ENCODE data around the gene VRK3.
A peak's percentile ranks its signal among the peaks of the same experiment; 100 is the strongest.
"Not testable (repeated sequence)": the region's sequence is repeated elsewhere in the genome, so short reads cannot be mapped to it uniquely, and the experiment has no call there.

Gene VRK3

DNA sequence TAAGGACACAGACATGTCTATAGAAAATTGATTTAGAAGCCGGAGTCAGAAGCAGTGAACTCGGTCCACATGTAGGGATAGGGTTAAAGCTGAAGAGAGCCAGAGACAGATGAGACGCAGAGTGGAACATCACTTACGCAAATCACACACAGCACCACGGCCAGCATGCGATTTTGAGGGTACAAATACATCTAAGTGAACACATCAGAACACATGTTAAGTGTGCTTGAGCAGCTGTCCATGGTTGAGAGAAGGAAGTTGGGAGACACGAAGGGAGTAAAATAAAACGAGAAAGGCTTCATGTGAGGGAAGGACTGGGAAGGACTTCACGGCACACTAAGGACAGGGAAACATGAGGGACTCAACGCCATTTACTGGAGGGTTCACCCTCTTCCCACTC is 38.8 kb downstream of the VRK3 start:
- no peak for DNase-seq

DNA sequence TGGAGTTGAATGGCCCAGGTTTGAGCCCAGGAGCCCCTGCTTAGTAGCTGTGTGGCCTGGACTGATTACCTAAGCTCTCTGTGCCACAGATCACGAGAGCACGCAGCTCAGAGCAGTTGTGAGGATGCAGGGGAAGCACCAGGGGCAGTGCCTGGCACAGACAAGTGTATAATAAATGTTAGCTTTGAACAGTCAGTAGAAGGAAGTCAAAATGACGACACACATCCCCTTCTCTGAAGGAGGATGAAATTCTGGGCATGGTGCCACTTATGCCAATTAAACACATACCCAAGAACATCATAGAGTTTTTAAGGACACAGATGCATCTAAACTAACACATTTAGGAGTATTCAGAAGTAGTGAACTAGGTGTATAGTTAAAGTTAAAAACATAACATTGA is 39.3 kb downstream of the VRK3 start:
- DNase-seq = no peak

DNA sequence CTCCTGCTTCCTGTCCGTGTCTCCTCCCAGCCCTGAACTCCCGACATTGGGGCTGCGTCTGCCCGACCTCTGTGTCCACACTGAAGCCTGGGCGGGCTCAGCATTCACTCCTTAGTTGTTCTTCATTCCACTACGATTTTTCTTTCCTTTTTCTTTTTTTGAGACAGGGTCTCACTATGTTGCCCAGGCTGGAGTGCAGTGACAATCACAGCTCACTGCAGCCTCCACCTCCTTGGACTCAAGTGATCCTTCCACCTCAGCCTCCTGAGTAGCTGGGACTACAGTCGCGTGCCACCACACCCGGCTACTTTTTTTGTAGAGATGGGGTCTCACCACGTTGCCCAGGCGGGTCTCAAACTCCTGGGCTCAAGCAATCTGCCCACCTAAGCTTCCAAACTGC is 40.7 kb downstream of the VRK3 start:
- no peak for DNase-seq

DNA sequence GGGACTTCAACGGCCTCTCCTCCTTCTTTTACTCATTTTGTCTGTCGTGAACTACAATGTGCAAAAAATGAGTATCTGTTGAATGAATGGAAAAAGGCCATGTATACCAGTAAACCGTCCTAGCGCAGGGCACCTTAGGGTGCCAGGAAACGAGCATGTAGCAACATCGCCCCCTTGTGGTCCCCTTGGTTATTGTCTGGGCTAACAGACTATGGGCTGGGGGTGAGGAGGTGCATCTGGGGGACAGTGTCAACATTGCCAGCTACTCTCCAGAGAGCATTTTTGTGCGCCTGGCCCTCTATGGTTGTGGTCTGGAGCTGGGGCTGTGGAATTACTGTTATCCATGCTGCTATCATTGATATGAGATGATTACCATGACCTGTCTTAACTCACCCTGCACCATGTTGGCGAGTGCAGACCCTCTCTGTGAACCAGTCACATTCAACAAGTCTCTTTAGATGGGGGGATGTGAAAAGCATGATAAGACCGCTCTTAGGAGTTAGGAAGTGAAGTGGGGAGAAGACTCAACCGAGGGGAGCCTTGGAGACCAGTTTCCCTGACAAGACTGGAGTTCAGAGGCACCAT is 41.4 kb downstream of the VRK3 start:
- peak; percentile 77 to 82 for DNase-seq

DNA sequence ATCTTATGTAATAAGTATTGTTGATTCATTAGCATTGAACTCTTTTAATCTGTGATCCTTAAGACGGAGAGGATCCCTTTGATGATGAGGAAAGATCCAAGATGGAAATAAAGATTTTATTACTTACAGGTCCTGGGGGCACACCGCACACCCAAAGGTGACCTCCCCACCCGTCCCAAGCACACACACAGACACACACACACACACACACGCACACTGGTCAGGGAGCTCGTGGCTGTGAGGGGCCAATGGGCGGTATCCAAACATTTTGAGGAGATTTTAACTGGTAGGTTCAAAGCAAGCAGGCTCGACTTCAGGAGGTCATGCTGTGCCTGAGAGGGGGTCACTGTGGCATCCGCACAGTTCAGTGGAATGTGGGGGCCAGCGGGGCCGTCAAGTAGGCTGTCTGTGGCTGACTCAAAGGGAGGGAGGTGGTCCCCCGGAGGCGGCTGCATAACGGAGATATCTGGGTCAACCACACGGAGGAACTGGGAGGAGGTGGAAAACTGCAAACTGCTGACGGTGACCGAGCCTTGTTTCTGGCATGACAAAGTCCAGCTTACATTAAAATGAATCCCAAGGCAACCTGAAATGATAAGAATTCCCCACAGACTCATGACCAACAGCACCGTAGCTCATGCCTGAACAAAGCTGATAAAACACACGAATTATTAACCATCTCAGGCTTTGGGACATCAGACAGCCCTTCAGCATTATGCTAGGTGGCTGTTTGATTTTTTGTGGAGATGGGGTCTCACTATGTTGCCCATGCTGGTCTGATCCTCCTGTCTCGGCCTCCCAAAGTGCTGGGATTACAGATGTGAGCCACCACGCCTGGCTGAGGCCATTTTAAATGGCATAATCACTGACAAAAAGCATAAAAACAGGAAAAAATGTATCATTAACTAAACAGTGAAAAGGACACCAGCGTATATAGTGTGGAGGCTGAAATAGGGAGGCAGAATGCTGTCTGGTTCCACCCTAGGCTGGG is 43.3 kb downstream of the VRK3 start:
- no peak for DNase-seq

DNA sequence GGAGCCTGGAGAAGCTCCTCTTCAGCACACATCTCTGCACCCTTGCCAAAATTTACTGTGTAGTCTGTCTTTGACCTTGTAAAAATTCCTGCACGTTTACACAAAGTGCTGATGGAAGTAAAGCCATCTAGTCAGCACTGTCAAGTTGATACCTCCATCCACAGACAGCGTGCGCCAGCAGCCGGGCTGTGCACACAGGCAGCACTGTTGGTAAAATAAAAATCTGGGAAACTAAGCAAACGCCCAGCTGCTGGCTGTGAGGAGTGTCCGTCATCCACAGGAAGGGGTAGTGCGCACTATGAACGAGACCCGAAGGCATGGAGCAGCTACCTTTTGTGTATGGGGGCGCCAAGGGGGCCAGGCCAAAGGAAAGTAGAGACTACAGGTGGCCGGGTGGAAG is 46.8 kb downstream of the VRK3 start:
- no peak for DNase-seq

DNA sequence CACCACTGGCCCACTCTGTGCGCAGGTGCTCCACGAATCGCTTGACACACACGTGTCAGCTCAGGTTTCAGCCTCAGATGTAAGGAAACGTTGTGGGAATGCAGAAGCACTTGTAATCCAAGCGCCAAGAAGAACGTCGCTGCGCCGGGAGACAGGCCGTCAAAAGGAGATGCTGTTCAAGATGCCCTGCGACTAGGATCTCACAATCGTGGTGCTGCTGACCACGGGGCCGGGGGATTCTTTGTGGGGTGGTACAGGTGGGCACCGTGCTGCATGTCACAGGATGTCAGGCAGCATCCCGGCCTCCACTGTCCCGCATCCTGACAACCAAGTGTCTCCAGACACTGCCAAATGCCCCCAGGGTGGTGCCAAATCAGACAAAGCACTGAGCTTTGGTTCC is 47.3 kb downstream of the VRK3 start:
- DNase-seq = no peak

DNA sequence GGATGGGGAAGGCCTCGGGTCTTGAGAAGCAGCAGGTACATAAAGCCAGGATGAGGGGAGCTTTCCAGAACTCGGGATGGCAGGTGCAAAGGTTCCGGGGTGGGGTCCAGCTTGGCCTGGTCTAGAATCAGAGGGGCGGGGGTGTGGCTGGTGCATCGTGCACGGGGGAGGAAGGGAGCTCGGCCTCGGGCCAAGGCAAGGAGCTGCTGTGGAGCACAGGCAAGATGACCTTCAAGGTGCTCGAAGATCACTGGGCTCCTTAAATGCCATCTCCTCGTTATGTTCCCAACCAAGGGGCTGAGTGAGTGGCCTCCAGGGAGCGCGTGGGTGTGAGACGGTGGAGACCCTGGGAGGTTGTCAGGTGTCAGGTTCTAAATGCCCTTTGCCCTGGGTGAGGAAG is 48.1 kb downstream of the VRK3 start:
- DNase-seq = no peak

DNA sequence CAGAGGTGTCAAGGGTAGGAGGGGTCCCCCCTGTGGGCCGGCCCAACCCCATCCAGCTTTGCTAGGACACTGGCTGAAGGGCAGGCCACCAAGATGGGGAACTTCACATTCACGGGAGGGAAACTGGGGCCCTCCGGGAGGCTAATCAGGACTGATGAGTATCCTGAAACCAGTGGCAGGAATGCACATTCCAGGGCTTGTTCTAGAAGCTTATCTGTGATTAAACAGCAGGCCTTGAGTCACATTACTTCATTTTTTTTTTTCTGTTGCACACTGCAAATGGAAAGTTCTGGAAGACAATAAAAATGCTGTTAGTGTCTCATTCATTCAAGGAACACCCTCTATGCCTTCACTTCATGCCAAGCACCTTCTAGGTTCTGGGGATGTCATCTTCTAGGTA is 48.7 kb downstream of the VRK3 start:
- DNase-seq = no peak

DNA sequence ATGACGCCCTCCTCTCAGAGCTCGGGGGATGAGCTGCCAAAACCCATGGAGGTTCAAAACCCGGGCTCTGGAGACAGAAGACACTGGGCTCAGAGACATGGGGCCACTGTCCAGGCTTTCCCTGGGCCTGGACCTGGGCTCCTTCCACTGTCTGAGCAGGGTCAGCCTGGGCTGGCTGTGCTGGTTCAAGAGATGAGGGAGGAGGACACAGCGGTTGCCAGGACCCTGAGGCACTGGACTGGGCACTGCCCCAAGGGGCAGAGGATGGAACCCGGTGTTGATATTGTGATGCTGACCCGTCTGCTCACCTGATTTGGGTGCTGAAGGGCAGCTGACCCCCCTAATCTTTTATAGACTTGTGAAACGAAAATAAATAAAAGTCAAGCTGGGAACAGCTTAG is 50.1 kb downstream of the VRK3 start:
- DNase-seq = no peak

DNA sequence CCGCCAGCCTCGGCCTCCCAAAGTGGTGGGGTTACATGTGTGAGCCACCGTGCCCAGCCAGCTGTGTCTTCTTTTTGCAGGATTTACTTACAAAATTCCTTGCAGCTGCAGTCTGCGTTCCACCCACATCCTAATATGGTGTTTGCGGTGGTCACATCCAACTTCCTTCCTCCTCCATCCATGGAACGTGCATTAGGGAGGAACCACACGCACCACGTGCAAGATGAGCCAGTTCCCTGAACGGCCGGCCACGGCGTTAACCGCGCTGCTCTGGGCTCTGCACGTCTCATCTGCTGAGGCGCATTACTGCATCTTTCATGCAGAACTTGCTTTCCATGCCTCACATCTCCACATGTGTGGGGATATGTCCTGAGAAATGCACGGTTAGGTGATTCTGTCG is 51.2 kb downstream of the VRK3 start:
- DNase-seq = no peak

DNA sequence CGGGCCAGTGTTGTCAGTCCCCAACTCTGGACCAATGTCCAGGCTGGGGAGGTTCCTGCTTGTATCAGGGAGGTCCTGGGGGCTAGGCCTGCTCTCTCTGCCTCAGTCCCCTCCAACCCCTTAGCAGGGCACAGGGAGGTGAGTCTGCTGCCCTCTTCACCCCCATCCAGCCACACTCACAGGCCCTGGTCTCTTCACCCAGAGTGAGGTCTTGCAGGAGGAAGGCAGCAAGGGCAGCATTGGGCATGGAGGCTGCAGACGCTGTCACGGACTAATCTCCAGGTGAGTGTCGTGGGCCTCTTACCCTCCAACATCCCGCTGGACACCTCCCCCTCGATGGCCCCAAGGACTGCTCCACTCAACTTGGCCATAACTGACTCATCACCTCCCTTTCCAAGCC is 52.3 kb downstream of the VRK3 start:
- DNase-seq = no peak

DNA sequence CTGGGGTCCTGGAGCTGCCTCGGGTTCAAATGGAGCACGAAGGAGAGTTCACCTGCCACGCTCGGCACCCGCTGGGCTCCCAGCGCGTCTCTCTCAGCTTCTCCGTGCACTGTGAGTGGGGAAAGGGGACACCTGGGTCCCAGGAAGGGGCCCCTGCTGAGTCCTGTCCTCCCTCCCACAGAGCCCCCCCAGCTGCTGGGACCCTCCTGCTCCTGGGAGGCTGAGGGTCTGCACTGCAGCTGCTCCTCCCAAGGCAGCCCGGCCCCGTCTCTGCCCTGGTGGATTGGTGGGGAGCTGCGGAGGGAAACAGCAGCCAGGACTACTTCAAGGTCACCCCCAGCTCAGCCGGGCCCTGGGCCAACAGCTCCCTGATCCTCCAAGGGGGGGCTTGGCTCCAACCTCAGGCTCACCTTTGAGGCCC is 53.2 kb downstream of the VRK3 start:
- no peak for DNase-seq

DNA sequence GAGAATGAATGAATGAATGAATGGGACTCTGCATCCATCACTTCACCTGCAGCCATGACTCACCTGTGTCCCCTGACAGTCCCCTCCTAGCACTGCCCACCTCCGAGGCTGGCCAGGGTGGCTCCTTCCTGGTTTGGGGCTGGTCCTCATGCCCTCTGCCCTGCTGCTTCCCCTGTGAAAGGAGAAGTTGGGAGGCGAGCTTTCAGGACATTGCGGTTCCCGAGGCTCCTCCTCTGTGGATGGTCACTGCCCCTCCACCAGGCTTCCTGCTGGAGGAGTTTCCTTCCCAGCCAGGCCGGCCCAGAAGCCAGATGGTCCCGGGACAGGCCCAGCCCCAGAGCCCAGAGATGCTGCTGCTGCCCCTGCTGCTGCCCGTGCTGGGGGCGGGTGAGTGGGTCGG is 55.8 kb downstream of the VRK3 start:
- DNase-seq = not testable (repeated sequence)

DNA sequence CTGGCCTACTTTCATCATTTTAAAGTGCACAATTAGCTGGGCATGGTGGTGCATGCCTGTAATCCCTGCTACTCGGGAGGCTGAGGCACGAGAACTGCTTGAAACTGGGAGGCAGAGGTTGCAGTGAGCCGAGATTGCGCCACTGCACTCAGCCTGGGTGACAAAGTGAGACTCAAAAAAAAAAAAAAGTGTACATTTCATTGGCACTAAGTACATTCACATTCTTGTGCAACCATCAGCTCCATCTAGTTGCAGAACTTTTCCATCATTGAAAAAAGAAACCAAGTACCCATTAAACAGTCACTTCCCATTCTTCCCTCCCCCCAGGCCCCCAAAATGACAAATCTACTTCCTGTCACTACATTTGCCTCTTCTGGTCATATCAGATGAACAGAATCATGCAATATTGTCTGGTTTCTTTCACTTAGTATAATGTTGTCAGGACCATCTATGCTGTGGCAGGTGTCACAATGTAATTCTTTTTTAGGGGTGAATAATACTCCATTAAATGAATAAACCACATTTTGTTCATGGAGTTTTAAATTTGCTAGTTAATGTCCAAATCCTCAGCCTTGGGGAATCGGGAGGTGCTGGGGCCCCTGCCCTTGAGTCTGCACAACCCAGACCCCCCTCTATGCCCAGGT is 56.8 kb downstream of the VRK3 start:
- DNase-seq = no peak

DNA sequence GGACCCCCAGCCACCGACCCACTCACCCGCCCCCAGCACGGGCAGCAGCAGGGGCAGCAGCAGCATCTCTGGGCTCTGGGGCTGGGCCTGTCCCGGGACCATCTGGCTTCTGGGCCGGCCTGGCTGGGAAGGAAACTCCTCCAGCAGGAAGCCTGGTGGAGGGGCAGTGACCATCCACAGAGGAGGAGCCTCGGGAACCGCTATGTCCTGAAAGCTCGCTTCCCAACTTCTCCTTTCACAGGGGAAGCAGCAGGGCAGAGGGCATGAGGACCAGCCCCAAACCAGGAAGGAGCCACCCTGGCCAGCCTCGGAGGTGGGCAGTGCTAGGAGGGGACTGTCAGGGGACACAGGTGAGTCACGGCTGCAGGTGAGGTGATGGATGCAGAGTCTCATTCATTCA is 64.2 kb downstream of the VRK3 start, which contains the start of gene SIGLEC11:
Gene SIGLEC11, minus strand, starts transcription at position 193 of the 400 bp plus-strand sequence. Its CDS starts 91 bp downstream, at position 102.
- not testable (repeated sequence) for DNase-seq

DNA sequence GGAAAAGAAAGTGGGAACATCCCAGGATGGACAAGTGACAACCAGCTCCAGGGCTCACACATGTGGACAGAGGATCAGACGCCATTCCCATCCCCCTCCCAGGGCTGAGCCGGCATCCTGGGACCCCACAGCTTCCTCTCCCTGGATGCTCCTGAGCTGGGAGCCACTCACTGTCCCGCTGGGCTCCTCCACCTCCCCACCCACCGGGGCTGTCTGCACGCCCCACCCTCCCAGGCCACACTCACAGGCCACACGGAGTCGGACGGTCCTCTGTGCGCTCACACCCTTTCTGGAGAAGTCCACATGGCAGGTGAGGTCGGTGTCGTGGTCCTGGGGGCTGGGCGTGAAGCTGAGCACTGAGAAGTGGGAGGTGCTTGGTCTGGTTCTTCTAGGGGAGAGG is 65.3 kb downstream of the VRK3 start:
- not testable (repeated sequence) for DNase-seq

DNA sequence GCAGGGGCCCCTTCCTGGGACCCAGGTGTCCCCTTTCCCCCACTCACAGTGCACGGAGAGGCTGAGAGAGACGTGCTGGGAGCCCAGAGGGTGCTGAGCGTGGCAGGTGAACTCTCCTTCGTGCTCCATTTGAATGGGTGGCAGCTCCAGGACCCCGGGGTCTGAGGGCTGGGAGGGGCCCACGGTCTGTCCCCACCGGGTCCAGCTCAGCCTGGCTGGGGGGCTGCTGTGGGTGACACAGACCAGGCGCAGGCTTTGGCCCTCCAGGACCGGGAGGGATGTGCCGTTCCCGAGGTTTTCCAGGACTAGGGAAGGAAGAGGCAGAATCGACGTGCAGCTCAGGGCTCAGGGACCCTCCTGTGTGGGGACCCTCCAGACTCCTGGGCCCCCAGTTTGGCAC is 66.6 kb downstream of the VRK3 start:
- DNase-seq = not testable (repeated sequence)

DNA sequence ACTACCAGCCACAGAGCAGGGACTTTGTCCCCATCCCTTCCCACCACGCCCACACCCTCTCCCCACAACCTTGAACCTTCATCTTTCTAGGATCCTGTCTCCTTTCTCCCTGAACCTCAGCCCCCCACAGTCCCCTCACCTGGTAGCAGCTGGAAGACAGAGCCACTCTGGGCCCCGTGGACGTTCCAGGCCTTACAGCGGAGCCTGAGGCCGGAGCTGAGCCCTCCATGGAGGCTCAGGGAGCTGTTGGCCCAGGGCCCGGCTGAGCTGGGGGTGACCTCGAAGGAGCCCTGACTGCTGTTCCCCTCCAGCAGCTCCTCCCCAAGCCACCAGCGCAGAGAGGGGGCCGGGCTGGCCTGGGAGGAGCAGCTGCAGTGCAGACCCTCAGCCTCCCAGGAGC is 67.0 kb downstream of the VRK3 start:
- not testable (repeated sequence) for DNase-seq

DNA sequence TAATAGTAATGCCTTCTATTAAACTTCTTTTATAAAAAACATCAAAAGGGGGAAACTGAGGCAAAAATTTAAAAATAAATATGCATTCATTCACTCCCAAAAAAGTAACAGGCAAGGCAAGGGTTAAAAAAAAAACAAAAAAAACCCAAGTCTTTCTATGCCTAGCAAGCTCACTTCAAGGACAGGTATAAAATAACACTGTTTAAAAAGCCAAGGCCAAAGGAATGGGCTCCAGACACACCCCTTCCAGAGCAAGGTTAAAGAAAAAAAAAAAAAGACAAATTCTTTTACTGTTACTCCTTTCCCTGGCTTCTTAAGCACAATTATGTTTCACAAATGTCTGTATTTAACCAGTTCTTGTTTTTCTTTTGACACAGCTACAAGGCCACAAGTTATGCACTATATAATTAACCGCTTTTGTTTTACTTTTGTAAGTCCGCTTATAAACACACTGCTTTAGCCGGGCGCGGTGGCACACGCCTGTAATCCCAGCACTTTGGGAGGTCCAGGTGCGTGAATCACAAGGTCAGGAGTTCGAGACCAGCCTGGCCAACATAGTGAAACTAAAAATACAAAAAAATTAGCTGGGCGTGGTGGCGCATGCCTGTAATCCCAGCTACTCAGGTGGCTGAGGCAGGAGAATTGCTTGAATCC is 67.8 kb downstream of the VRK3 start:
- no peak for DNase-seq

DNA sequence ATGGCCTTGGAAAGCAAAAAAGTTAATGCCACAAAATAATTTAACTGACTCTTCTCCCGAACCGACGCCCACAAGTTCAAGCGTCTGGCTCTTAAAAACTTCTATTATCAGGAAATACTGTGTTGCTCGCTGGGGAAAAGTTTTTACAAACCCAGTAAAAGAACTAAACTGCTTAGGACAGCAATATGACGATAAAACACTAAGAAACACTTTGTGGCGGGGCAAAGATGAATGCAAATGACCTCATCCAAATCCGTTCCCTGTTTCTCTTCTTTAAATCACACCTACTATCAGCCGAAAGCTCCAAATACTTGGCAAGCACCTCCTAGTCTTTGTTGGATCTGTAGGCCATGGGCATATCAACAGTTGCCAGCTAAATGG is 69.1 kb downstream of the VRK3 start:
- no peak for DNase-seq

DNA sequence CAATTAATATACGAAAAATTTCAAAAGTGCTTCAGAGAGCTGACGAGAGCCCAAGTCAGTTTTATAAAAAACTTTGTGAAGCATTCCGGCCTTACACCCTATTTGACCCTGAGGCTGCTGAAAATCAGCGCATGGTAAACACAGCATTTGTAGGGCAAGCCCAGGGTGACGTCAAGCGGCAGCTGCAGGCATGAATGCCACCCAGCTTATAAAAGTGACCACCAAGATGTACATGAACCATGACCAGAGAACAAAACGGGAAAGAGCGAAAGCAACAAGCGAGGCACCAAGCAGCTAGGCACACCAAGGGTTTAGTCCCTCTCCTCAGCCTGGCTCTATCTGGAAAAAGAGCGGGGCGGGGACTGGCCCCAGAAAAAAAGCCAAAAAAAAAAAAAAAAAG is 70.2 kb downstream of the VRK3 start:
- DNase-seq = no peak

DNA sequence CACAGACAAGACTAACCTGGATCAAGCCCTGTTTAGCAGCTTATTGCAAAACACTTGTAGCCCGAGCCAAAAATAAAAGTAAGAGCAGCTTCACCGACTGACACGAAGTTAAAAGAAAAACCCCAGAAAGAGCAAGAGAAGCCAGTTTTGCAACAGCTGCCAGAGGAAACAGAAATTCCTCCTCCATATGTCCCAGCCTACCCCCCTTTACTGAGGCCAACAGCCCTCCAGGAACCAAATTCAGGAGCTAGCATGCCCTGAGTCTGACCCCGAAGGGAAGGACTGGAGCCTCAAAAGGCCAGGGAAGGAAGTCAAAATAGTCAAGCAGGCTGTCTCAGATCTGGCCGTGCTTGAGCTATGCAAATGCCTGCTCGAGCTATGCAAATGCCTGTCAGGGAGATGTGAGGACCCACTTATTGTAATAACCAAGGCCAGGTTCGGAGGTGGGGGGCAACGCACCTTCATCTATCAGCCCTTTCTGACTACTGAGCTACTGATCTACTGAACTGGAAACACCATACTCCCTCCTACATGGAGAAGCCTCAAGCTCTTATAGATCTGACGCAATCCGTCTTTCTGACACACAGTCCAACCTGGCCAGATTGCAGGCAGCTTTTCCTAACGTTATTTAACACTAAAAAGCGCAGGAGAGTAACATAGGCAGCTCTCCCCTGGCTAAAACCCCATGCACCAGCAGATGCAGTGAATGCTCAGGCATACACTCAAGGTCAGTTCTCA is 70.9 kb downstream of the VRK3 start:
- no peak for DNase-seq
